DMS79 treated with DMSO at 0.1 percent for 48 hours (cell line): Measurements from ENCODE around the gene SCO2.

Experiments
- DNase-seq: peaks from one replicate; lab custom pipeline; 2025; lab: John Stamatoyannopoulos, UW

The SCO2 gene

DNA sequence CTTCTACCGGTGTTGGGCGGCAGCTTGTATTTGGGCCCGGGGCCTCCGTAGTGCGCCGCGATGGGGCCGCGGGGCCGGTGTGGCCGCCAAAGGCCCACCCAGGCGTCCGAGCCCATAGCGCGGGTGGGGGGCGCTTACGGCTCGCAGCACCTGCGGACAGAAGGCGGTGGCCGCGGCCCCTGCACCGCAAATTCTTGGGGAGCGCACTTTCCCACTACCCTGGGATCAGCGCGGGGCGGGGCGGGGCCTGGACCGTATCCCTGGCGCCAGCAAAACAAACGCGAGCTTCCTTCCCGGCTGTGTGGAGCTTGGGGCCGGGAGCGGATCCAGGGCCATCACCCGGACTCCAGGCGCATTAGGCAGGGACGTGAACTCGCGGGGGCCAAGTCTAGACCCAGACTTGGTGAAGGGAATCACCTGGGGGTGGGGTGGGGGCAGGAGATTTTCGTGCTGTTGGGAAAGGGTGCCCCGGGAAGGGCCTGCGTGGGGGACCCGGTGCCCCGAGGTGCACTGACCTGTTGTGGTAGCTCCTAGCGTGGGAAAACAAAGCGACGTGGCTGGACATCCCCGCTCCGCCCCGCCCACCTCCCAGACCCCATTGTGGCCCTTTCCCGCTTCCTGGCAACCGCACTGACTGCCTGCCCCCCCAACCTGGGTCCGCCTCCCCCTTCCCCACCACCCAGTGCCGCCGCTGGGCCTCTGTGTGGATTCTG is 6.7 kb upstream of the SCO2 start:
- no peak for DNase-seq

DNA sequence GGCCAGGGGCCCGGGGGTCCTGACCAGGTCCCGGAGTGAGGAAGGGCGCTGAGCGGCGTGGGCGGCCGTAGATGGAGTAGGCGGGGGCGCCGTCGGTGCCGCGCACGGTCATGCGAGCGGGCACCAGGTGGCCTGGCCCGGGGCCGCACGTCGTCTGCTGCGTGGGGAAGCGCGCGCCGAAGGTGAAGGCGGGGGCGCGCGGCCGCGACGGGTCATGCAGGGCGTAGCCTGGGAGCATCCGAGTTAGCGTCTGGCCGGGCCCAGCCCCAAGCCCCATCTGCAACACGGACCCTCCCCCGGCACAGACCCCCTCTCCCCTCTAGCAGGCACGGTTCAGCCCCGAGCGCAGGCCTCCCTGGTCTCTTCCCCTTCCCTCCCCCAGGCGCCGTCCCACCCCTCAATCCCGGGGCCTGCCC is 6.2 kb upstream of the SCO2 start:
- DNase-seq = peak; percentile 7

DNA sequence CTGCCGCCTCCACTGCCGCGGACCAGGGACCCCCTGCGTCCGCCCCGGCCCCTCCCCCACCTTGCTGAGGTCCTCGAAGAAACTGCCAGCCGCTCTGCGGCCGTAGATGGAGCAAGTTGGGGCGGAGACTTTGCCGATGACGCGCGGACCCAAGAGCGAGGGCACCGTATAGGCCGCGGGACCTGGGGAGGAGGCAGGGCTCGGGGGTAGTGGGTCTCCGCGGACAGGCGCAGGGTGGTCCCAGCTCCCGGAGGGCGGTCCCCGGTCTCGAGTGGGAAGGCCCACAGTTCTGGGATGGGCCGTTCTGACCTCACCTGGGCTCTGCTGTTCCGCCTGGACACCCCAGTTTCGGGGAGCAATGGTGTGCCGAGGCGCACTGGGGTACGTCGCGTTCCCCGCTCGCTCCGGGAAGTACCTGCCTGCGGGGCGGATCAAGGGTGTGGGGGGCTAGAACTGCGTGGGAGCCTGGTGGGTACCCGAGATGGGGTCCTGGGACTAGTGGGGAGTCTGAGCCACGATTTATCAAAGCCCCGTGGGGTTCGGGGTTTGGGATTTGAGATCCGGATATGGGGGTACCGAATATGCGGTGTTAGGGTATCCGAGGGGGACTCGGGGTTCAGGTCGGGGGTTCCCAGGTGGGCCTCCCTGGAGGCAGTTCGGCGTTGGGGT is 5.6 kb upstream of the SCO2 start:
- peak; percentile 27 for DNase-seq

DNA sequence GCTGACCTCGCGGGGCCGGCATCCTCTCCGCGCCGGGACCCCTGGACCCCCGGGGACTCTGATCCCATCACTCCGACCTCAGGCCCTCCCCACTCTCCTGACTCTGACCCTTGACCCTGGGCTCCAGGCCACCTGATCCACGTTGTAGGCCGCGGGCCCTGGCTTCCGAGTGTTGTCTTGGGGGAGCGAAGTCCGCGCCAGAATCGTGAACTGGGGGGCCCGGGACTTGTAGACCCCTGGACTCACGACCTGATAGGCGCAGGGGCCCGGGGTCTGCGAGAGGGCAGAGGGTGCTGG is 5.1 kb upstream of the SCO2 start:
- no peak for DNase-seq

DNA sequence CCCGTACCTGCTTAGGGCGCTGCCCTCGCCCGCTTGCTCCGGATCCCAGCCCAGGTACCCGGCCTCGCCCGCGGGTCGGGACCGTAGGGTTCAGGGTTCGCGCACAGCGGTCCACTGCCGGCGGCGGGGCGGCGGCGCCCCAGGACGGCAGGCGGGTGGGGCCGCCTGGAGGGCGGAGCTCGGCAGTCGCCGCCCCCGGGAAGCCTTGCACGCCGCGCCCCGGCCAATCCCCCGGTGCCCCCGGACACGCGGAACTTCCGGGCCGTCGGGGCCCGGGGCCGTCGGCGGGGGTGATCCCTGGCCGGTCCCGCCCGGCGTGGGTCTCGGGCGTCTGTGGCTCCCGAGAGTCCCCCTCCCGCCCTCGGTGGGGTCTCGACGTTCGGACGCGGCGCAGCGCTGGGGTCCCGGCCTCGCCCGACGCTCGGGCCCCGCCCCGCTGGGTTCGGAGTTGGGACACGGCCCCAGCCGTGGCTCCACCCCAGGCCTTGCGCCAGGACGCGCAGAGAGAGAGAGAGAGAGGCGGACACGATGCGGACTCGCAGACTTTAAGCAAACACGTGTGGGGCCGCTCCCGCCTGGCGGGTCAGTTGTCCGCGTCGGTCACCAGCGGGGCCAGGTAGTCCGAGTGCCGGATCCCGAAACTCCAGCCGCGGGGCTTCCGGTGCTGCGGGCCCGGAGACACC is 4.6 kb upstream of the SCO2 start, which contains the start of gene TYMP:
Gene TYMP (minus strand): TSS at position 116 of the 683 bp plus-strand sequence. CDS start 303 bp downstream, outside the sequence.
- no peak for DNase-seq

DNA sequence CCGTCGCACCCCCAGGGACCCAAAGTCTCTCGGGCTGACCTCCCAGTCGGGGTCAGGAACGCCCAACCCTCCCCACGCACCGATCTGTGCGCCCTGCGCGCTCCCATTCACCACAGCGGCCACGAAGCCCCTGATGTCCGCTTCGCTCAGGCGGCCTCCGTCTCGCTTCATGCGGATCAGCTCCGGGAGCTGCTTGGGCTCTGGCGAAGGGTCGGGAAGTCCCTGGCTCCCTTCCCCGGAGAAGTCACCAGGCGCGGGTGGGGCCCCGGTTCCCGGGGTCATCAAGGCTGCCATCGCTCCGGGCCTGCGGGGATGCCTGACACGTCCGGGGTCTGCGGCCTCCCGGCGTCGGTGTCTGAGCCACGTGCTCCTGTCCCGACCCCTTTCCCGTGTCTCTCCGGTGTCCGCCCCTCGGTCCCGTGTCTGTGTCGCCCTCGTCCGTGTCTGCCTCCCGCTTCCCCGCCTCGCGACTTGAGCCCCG is 4.1 kb upstream of the SCO2 start:
- no peak for DNase-seq

DNA sequence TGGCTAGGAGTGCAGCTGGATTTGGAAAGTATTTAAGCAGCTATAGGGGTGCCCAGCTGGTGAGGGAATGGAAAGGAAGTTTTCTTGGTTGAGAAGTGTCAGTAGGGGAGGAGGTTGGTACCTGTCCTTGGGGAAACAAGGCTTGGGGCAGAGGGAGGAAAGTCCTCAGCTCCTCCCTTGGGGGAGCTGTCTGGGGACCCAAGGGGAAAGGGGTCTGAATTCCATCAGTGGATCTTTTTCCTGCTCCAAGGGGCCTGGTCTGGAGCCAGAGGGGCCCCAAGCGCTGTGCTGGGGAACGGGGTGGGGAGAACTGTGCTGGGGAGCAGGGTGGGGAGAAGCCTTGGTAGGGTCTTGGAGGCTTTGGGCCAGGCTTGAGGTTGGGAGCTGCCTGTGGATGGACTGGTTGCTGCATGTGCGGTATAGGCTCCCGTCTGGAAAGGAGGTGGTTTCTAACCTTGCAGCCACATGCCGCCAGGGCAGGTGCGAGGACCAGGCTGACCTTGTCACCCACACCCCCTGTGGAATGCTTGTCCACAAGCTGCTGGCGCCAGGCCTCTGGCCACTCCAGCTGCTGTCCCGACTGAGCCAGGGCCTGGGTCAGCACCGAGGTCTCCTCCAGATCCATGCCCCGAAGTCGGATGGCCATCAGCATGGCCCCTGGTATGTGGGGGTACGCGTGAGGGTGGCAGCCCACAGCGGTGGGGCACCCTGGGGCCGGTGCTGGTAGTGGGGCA is 3.5 kb upstream of the SCO2 start:
- DNase-seq = no peak

DNA sequence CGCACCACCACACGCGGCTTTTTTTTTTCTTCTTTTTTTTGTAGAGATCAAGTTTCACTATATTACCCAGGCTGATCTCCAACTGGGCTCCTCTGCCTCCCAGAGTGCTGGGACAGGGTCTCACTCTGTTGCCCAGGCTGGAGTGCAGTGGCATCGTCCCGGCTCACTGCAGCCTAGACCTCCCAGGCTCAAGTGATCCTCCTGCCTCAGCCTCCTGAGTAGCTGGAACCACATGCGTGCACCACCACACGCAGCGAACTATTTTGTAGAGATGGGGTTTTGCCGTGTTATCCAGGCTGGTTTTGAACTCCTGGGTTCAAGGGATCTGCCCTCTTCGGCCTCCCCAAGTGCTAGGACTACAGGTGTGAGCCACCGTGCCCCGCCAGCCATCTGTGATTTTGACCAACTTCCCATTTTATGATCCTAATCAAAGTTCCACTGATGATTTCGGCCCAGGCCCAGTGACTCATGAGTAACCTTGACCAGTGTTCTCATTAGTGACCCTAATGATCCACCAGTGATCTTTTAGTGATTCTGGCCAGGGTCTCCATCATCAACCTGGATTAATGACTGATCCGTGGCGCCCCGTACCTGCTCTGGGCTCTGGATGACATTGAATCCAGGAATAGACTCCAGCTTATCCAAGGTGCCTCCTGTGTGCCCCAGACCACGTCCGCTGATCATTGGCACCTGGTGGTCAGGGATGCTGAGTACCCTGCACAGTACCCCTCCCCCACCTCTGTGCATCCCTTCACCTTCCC is 2.7 kb upstream of the SCO2 start:
- no peak for DNase-seq

DNA sequence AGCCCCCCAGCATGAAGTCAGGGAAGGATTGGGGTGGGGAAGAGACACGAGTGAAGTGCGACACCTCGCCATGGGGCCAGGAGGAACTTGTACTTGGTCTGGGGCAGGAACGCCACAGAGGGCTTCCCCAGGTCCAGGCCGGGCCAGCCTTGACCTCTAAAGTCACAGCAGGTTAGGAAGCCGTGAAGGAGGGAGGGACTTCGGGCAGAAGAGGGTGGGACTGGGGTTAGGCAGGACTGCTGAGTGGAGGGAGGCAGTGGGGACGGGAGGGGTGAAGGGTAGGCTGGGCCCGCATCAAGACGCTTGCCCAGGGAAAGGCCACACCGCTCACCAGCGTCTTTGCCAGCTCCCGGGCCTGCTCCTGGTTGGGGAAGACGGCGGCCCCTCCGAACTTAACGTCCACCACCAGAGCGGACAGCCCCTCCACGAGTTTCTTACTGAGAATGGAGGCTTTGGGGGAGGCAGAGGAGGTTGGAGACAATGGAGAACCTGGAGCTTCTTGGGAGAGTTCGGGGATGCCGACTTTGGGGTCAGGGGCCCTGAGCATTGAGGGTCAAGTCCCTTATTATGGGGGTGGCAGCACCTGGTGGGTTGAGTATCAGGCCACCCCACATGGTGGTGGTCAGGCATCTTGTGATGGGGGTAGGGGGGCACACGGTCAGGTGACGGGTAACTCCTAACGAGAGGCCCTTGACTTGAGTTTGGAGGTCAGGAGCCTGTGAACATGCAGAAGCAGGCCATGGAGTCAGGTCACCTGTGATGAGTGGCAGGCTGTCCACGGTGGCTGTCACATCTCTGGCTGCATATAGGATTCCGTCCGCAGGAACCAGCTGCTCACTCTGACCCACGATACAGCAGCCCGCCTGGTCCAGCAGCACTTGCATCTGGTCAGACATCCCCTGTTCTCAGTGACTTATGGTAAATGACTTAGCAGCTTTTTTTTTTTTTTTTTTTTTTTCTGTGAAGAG is 1.7 kb upstream of the SCO2 start:
- peak; percentile 6 for DNase-seq

DNA sequence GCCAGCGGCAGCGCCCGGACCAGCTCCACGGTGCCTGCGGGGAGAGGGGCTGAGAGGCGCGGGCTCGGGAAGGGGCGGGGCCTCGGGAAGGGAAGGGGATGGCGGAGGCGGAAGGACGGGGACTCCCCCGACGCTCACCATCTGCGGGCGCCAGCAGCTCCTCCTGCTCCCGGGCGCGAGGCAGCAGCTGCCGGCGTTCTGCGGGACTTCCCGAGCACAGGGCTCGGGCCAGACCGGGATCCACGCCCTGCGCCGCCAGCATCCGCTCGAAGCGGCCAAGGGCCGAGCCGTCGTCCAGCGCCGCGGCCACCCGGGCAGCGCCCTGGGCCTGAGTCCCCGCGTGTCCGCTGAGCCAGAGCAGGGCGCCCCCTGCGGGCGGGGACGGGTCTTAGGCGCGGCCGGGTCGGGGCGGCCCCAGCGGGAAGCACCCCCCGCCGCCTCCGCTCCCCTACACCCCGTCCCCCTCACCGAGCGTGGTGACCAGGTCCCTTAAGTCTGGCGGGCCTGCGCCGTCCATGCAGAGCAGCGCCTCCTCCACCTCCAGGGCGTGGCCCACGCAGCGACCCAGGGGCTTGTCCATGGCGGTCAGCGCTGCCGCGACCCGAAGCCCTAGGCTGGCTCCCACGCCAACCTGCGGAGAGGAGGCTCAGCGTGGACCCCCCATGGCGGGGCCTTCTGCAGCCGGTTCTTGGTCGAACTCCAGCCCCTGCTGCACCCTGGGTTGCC is 873 bp upstream of the SCO2 start:
- DNase-seq = peak; percentile 15

DNA sequence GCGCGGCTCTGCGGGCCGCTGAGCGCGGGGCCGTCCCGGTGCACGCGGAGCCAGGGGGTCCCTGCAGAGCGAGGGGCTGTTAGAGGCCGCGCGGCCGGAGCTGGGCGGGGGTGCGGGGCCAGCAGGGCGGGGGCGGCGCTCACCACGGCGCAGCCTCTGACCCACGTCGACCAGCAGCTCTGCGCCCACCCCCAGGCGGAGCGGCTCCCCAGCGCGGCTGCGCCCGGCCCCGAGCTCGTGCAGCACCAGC is 385 bp upstream of the SCO2 start:
- DNase-seq = no peak

DNA sequence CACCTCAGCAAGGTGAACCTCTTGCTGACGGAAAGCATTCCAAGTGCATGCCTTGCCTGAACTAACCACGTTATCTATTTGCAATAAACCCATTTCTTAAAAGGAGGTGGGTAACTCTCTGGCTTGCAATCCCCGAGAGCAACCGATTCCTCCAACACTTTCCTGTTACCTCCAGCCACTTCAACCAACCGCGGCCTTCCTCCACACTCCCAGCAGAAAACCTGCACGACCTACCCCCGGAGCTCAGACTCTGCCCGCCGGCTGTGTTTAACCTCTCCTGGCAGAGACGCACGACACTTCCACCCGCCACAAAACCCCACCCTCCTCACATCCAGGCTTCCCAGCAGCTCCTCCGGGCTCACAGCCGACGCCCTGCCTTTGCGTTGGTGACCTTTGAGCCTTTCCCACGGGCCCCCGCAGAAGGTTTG is 708 bp downstream of the SCO2 start:
- DNase-seq = no peak

DNA sequence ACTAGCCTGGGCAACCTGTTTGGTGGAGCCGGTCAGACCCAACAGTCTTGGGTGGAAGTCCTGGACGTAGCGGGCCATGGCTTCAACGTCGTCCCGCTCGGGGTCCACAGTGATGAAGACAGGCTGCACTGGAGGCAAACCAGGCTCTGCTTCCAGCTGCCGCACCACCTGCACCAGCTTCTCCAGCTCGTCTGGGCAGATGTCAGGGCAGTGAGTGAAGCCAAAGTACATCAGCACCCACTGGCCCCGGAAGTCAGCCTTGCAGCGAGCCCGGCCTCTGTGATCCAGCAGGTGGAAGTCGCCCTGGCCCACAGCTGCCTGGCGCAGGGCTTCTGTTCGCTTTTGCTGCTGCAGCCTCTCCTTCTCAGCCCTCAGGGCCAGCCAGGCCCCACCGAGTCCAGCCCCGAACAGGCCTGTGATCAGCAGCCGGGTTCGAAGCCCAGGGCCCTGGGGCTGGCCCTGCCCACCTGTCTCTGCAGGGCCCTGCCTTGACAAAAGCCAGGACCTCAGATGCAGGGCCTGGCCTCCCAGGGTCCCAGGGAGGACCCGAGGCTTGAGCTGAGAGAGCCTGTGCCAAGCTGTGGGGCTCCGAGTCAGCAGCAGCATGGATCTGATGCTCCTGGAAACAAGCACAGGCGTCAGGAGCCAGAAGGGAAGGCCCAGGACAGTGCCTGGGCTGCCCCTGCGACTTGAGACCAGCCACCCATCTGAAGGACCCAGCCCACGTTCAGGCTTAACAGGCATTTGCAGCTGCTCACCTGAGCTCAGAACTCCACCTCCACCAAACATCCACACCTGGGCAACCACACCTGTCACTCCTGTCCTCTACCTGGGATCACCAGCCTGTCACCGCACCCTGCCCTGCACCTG is 1.4 kb downstream of the SCO2 start:
- no peak for DNase-seq

DNA sequence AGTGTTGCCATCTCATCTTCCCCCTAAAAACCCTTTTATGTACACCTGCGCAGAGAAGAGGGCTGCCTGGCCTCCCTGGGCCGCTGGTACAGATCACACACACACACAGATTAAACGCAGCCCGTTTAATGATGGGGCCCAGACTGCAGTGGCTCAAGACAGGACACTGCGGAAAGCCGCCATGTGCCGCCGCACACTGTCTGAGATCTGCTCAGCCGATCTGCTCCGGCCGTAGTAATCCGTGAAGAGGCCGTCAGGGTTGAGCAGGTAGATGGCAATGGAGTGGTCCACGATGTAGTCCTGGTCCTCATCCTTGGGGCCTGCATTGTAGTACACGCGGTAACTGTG is 2.0 kb downstream of the SCO2 start:
- no peak for DNase-seq

DNA sequence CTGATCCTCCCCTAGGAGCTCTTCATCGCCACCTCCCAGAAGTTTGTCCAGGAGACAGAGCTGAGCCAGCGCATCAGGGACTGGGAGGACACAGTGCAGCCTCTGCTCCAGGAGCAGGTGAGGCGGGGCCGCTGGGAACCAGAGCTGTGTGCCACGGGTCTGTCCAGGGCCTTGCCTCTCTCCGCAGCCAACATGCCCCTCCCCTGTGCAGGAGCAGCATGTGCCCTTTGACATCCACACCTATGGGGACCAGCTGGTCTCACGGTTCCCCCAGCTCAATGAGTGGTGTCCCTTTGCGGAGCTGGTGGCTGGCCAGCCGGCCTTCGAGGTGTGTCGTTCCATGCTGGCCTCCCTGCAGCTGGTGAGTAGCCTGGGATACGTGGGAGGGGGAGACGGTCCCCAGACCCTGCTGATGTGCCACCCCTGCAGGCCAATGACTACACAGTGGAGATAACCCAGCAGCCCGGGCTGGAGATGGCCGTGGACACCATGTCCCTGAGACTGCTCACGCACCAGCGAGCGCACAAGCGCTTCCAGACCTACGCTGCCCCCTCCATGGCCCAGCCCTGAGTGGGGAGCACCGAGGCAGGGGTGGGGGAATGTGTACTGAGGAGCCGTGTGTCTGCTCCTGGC is 2.5 kb downstream of the SCO2 start:
- no peak for DNase-seq

DNA sequence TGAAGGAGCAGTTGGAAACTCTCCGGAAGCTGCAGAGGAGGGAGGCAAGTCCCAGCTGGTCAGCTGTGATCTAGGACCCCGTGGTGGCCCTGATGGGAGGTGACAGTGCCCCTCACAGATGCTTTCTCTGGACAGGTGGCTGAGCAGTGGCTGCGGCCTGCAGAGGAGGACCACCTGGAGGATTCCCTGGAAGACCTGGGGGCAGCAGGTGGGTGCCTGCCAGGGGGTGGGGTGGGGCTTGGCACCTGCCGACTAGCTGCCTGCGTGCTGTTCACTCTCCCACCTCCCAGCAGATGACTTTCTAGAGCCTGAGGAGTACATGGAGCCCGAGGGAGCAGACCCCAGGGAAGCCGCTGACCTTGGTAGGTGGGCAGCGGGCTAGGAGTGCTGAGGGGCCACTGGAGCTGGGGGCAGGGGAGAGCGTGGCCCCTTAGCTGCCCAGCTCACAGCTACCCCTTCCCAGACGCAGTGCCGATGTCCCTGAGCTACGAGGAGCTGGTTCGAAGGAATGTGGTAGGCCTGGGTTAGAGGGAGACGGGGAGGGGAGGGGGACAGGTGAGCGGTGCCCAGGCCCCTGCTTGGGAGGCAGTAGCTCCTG is 3.1 kb downstream of the SCO2 start:
- no peak for DNase-seq

DNA sequence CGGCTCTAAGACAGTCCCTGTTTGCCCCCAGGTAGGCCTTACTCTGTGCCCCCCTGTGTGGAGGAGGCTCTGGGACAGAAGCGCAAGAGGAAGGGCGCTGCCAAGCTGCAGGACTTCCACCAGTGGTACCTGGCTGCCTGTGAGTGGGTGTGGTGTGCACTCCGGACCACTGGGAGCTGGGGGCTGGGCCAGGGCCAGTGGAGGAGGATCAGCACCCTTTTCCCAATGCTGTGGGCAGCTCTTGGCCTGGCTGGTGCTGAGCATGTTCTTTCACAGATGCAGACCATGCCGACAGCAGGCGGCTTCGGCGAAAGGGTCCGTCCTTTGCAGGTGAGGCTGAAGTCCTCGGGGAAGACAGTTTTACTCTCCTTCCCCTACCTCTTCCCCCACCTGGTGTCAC is 3.7 kb downstream of the SCO2 start:
- no peak for DNase-seq

DNA sequence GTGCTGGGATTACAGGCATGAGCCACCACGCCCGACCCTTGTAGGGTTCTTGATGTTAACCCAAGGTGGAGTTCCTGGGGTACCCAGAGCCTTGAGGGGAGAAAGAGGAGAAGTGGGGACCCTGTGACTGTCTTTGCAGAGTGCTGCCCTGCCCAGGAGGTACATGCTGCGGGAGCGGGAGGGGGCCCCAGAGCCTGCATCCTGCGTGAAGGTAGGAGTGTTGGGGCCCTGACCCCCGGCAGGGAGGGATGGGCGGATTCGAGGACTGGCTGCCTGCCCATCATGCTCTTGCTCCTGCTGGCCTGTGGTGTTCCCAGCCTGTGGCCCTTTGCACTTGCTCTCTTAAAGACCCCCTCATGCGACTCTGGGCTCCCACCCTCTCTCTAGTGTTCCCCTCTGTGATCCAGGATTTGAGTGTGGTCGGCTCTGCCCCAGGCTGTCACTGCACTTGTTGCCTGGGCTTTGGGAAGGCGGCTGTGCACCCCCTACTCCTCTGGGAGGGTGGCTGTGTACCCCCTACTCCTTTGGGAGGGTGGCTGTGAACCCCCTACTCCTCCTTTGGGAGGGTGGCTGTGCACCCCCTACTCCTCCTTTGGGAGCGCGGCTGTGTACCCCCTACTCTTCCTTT is 4.5 kb downstream of the SCO2 start:
- no peak for DNase-seq
